Ascending aorta (tissue), 2 donors: Measurements from ENCODE around the gene MAGT1. TPM values are rescaled to one million over a fixed set of nuclear protein-coding genes. Genes with fewer than 3 reads are reported as not detected.
"Not testable (repeated sequence)": the region's sequence is repeated elsewhere in the genome, so short reads cannot be mapped to it uniquely, and the experiment has no call there.

Experiments
- DNase-seq, 2 donors: peaks; one replicate each; pipeline ENCODE4 v3.0.0-alpha.2; 2019; ENCODE audit warnings: low spot score in 2 of 2
- H3K27ac ChIP-seq, 2 donors: fragments of 200-600 bp; sonication (generic); one replicate each; pipeline ENCODE4 v1.5.1; 2016 to 2017; ENCODE audit warnings: mild to moderate bottlenecking in 1 of 2
- H3K27me3 ChIP-seq: fragments of 200-600 bp; sonication (generic); one replicate; pipeline ENCODE4 v1.5.1; 2017
- H3K36me3 ChIP-seq, 2 donors: fragments of 200-600 bp; sonication (generic); one replicate each; pipeline ENCODE4 v1.5.1; 2016
- H3K4me1 ChIP-seq, 2 donors: fragments of 200-600 bp; sonication (generic); one replicate each; pipeline ENCODE4 v1.5.1; 2016 to 2017; ENCODE audit warnings: mild to moderate bottlenecking in 1 of 2
- H3K4me3 ChIP-seq, 2 donors: fragments of 200-600 bp; sonication (generic); one replicate each; pipeline ENCODE4 v1.5.1; 2016 to 2017; ENCODE audit warnings: mild to moderate bottlenecking in 1 of 2
- H3K9me3 ChIP-seq, 2 donors: fragments of 200-600 bp; sonication (generic); one replicate each; pipeline ENCODE4 v1.5.1; 2016
- CTCF ChIP-seq, 3 experiments: fragments of 200-600 bp in 2 of 3; fragments of 450-650 bp in 1 of 3; sonication (generic) in 2 of 3; IDR thresholded peaks; one replicate each; pipeline ENCODE4 v1.5.1; 2016 to 2019; ENCODE audit warnings: antibody characterized with exemption in 3 of 3, mild to moderate bottlenecking in 1 of 3, moderate library complexity in 1 of 3
- intact Hi-C: fragments of 100-400 bp; cut with DNase I; formaldehyde crosslinking; loops from one replicate; pipeline ENCODE4 v1.15.1; 2023
- total RNA-seq: library from RNA; depleted of rRNA; stranded (reverse); fragments of >200 nt; gene quantifications from one replicate; pipeline ENCODE4 v1.1.0, GENCODE V29; 2016

The MAGT1 gene
- total RNA-seq, 1 donor from 2014 or later = 34.5 TPM

GRCh38 chrX:77930581-77930980 lies 35.3 kb upstream of the MAGT1 start:
- TF ChIP-seq CTCF (IDR thresholded peaks at IDR 0.05) = no peak
- Histone ChIP-seq H3K9me3 (no peaks in the 10 kb centered on the region), H3K27me3 (no peaks in the 10 kb centered on the region), H3K36me3 (no peaks in the 10 kb centered on the region), H3K27ac (no peak overlapping the region), H3K4me3 (no peak overlapping the region), H3K4me1 (no peaks in the 10 kb centered on the region)
- no peak for DNase-seq
- intact Hi-C loops = no loop called here

GRCh38 chrX:77925764-77926163 lies 30.5 kb upstream of the MAGT1 start:
- Histone ChIP-seq H3K27me3 (no peaks in the 10 kb centered on the region), H3K9me3 (no peaks in the 10 kb centered on the region), H3K36me3 (no peaks in the 10 kb centered on the region), H3K4me3 (no peak overlapping the region), H3K27ac (no peak overlapping the region), H3K4me1 (no peaks in the 10 kb centered on the region)
- no peak for TF ChIP-seq CTCF (IDR thresholded peaks at IDR 0.05)
- DNase-seq = no peak
- intact Hi-C loops = no loop called here

GRCh38 chrX:77924320-77924859 lies 29.2 kb upstream of the MAGT1 start:
- intact Hi-C loops = no loop called here
- Histone ChIP-seq H3K4me3 (no peak overlapping the region), H3K36me3 (no peaks in the 10 kb centered on the region), H3K9me3 (no peaks in the 10 kb centered on the region), H3K27ac (no peak overlapping the region), H3K4me1 (no peaks in the 10 kb centered on the region), H3K27me3 (no peaks in the 10 kb centered on the region)
- no peak for TF ChIP-seq CTCF (IDR thresholded peaks at IDR 0.05)
- DNase-seq = no peak

- TF ChIP-seq CTCF (IDR thresholded peaks at IDR 0.05) = no peak
- Histone ChIP-seq H3K27ac (no peak overlapping the region), H3K4me1 (no peaks in the 10 kb centered on the region), H3K9me3 (no peaks in the 10 kb centered on the region), H3K4me3 (no peak overlapping the region), H3K27me3 (no peaks in the 10 kb centered on the region), H3K36me3 (no peaks in the 10 kb centered on the region)
- DNase-seq = no peak
- intact Hi-C loops = no loop called here
Observed at GRCh38 chrX:77922787-77923186, 27.6 kb upstream of the MAGT1 start.

- H3K4me3 ChIP-seq, H3K36me3 ChIP-seq, H3K4me1 ChIP-seq, H3K27me3 ChIP-seq, H3K27ac ChIP-seq, intact Hi-C loops, H3K9me3 ChIP-seq, DNase-seq: not testable (repeated sequence)
Observed at GRCh38 chrX:77919370-77919769, 24.1 kb upstream of the MAGT1 start.

GRCh38 chrX:77918568-77918967 lies 23.3 kb upstream of the MAGT1 start:
- intact Hi-C loops = no loop called here
- H3K27me3 ChIP-seq = no peaks in the 10 kb centered on the region
- no peak for TF ChIP-seq CTCF (IDR thresholded peaks at IDR 0.05)
- H3K4me3 ChIP-seq = no peak overlapping the region
- no peaks in the 10 kb centered on the region for H3K4me1 ChIP-seq
- no peaks in the 10 kb centered on the region for H3K9me3 ChIP-seq
- DNase-seq = no peak
- no peaks in the 10 kb centered on the region for H3K36me3 ChIP-seq
- no peak overlapping the region for H3K27ac ChIP-seq
